ENCODE measurements around the gene ZSCAN29. TPM values are rescaled to one million over a fixed set of nuclear protein-coding genes. Genes with fewer than 3 reads are reported as not detected.

The ZSCAN29 gene
- total RNA-seq, 6 donors from 2014 or later, result 23.9 to 63.9 (median 24.7) TPM

DNA sequence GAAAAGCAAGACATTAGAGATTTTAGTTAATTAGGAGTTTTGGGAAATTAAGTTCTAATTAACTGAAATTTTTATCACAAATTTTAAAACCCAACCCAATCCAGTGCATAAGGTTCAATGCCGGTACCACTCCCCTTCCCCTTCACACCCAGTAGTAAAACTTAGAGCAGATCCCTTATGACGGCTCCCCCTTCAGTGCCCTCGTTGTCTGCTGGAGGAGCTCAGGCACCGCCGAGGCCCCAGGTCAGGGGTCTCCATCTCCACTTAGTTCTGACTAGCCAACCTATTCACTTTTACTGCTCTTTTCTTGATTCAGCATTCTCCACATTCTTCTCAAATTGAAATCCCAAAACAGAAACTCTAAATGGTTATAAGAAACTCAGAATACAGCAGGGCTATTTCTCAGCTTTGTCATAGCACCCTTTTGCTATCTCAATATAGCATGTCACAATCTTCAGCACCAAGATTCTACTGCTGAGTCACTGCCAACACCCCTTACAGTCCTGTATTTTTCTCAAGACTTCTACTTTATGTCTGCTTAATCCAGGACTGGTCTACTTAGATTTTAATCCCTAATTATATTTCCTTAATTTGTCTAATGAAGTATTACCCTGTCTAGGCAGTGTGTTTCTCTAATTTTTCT lies 39.9 kb upstream of the ZSCAN29 start:
- H3K9me3 ChIP-seq, result no peaks in the 10 kb centered on the region
- ATAC-seq (ENCODE audit: low FRiP score in 2 of 2) (no peak), DNase-seq (peak in 1 of 2 donors; percentile 22)
- H3K36me3 ChIP-seq, result peaks cover 27 to 96% (median 50%) of the 10 kb centered on the region in 4 donors
- 90% methylated on average over 5 of the region's 5 CpGs for WGBS, 2 donors
- no peaks in the 10 kb centered on the region for H3K27me3 ChIP-seq
- no peak overlapping the region for H3K4me3 ChIP-seq
- TF ChIP-seq POLR2AphosphoS5 (IDR thresholded peaks at IDR 0.05), result no peak
- no peak overlapping the region for H3K27ac ChIP-seq
- H3K4me1 ChIP-seq, result no peaks in the 10 kb centered on the region

DNA sequence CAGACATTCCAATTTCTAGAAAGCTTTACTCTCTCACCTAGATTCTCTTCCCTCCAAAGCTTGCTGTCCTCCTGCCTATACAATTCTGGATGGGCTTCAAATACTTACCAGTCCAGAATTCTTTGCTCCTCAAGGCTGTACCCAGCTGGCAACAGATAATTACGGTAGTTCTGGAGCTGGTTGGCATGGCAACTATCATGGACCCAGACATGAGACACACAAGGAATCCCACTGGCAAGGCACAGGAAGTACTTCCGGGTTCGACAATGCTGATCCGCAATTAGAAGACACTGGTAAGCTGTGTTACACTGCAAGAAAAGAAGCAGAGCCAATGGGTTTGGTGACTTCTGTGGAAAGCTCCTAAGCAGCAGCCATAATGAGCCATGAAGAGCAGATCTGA lies 37.9 kb upstream of the ZSCAN29 start:
- no peak for ATAC-seq (ENCODE audit: low FRiP score in 2 of 2)
- no peak overlapping the region for H3K4me3 ChIP-seq
- peaks cover 39 to 96% (median 55%) of the 10 kb centered on the region in 4 donors for H3K36me3 ChIP-seq
- no peaks in the 10 kb centered on the region for H3K27me3 ChIP-seq
- no peaks in the 10 kb centered on the region for H3K4me1 ChIP-seq
- H3K27ac ChIP-seq, result no peak overlapping the region
- DNase-seq, result no peak
- no peaks in the 10 kb centered on the region for H3K9me3 ChIP-seq
- TF ChIP-seq, protein P1, sequence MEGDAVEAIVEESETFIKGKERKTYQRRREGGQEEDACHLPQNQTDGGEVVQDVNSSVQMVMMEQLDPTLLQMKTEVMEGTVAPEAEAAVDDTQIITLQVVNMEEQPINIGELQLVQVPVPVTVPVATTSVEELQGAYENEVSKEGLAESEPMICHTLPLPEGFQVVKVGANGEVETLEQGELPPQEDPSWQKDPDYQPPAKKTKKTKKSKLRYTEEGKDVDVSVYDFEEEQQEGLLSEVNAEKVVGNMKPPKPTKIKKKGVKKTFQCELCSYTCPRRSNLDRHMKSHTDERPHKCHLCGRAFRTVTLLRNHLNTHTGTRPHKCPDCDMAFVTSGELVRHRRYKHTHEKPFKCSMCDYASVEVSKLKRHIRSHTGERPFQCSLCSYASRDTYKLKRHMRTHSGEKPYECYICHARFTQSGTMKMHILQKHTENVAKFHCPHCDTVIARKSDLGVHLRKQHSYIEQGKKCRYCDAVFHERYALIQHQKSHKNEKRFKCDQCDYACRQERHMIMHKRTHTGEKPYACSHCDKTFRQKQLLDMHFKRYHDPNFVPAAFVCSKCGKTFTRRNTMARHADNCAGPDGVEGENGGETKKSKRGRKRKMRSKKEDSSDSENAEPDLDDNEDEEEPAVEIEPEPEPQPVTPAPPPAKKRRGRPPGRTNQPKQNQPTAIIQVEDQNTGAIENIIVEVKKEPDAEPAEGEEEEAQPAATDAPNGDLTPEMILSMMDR (IDR thresholded peaks at IDR 0.05), result no peak
- no peak for TF ChIP-seq EP300 (IDR thresholded peaks at IDR 0.05)
- TF ChIP-seq POLR2A (IDR thresholded peaks at IDR 0.05), result no peak
- no peak for TF ChIP-seq POLR2AphosphoS5 (IDR thresholded peaks at IDR 0.05)
- WGBS, 2 donors, result 94 to 96% methylated on average over 4 of the region's 4 CpGs

DNA sequence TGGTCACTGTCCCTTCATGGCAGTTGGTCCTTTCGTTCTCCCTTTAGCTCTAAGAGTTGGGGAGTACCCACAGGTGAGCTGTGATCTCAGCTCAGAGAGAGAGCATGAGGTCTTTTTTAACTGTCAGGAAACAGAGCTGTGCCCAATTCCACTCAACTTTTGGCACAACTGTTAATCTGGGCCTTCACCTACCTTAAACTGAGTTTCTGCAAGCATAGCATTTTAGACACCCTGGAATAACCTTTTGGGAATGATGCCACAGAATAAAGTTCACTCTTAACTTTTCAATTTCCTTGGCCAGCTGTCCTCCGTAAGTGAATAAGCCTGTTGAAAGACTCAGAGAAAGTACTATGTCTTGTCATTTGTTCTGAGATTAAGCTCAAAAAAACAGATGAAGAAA lies 36.0 kb upstream of the ZSCAN29 start:
- Histone ChIP-seq H3K27ac (no peak overlapping the region), H3K27me3 (no peaks in the 10 kb centered on the region), H3K4me1 (no peaks in the 10 kb centered on the region), H3K36me3 (peaks cover 45 to 96% (median 68%) of the 10 kb centered on the region in 4 donors), H3K4me3 (no peak overlapping the region), H3K9me3 (no peaks in the 10 kb centered on the region)
- WGBS, 2 donors, result 87 to 91% methylated on average over 2 of the region's 2 CpGs
- DNase-seq (no peak), ATAC-seq (ENCODE audit: low FRiP score in 2 of 2) (no peak)
- TF ChIP-seq POLR2A (IDR thresholded peaks at IDR 0.05) (no peak), EP300 (IDR thresholded peaks at IDR 0.05) (no peak), POLR2AphosphoS5 (IDR thresholded peaks at IDR 0.05) (no peak)
- TF ChIP-seq, protein P1 (IDR thresholded peaks at IDR 0.05), result no peak

DNA sequence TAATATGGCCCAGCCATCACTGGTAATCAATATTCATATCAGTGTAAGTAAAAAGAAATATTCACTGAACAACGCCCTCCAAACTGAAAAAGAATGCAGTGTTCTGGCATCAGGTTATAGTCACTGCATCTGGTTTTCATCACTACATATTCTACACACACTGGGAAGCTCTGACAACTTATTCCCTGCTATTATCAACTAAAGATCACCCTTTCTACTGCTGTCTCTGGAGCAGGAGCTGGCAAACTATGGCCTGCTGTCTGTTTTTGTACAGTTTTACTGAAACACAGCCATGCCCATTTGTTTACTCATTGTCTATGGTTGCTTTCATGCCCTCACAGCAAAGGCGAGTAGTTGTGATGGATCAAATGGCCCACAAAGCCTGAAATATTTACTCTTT lies 35.3 kb upstream of the ZSCAN29 start:
- WGBS, 2 donors, result 86 to 87% methylated on average over 2 of the region's 2 CpGs
- Histone ChIP-seq H3K4me3 (no peak overlapping the region), H3K27me3 (no peaks in the 10 kb centered on the region), H3K4me1 (no peaks in the 10 kb centered on the region), H3K27ac (no peak overlapping the region), H3K36me3 (peaks cover 45 to 98% (median 73%) of the 10 kb centered on the region in 4 donors), H3K9me3 (no peaks in the 10 kb centered on the region)
- DNase-seq (no peak), ATAC-seq (ENCODE audit: low FRiP score in 2 of 2) (no peak)
- TF ChIP-seq POLR2AphosphoS5 (IDR thresholded peaks at IDR 0.05), result no peak
- no peak for TF ChIP-seq POLR2A (IDR thresholded peaks at IDR 0.05)
- no peak for TF ChIP-seq EP300 (IDR thresholded peaks at IDR 0.05)
- TF ChIP-seq, protein P1 (IDR thresholded peaks at IDR 0.05), result no peak

DNA sequence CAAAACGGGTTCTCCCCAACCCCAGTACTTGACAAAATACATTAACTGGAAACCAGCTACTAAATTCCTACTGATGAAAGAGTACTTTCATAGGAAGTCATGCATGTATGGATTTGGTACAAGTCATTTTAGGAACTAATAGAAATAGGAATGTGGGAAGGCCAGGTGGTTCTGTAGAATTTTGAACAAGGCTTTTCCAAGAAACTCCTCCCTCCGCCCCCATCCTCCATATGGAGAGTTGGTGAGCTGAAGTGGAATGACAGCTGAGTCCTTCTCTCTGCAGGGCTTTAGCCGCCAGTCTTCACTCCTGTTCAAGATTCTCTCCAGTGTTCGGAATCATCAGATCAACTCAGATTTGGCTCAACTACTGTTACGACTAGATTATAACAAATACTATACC lies 33.3 kb upstream of the ZSCAN29 start:
- no peak for ATAC-seq (ENCODE audit: low FRiP score in 2 of 2)
- H3K27ac ChIP-seq, result no peak overlapping the region
- 85 to 87% methylated on average over 5 of the region's 5 CpGs for WGBS, 2 donors
- no peak overlapping the region for H3K4me3 ChIP-seq
- no peak for TF ChIP-seq POLR2A (IDR thresholded peaks at IDR 0.05)
- TF ChIP-seq EP300 (IDR thresholded peaks at IDR 0.05), result no peak
- TF ChIP-seq, protein P1 (IDR thresholded peaks at IDR 0.05), result no peak
- TF ChIP-seq POLR2AphosphoS5 (IDR thresholded peaks at IDR 0.05), result no peak
- H3K9me3 ChIP-seq, result no peaks in the 10 kb centered on the region
- H3K36me3 ChIP-seq, result peaks cover 52 to 99% (median 83%) of the 10 kb centered on the region in 4 donors
- DNase-seq, result no peak
- no peaks in the 10 kb centered on the region for H3K27me3 ChIP-seq
- no peaks in the 10 kb centered on the region for H3K4me1 ChIP-seq

All from upper lobe of left lung (tissue), 6 donors.